Measurements from ENCODE around the gene STARD3NL. TPM values are rescaled to one million over a fixed set of nuclear protein-coding genes. Genes with fewer than 3 reads are reported as not detected.

Gene STARD3NL
- total RNA-seq, 2 donors from 2014 or later = 48.6 to 58.3 TPM

- no peak overlapping the region for H3K27ac Mint-ChIP-seq
- Histone ChIP-seq H3K4me3 (ENCODE audit: low read length) (no peak overlapping the region), H3K27ac (ENCODE audit: low read depth, low read length) (no peak overlapping the region), H3K4me1 (ENCODE audit: control insufficient read depth, insufficient read depth, low read length) (peaks cover 16% of the 10 kb centered on the region), H3K9me3 (ENCODE audit: control insufficient read depth, low read length) (no peaks in the 10 kb centered on the region), H3K9ac (ENCODE audit: extremely low read depth, low read length, poor library complexity, severe bottlenecking) (no peak overlapping the region), H3K36me3 (ENCODE audit: control insufficient read depth, insufficient read depth, low read length) (peaks cover 6% of the 10 kb centered on the region), H3K27me3 (ENCODE audit: control insufficient read depth, insufficient read depth, low read length, poor library complexity, severe bottlenecking) (no peaks in the 10 kb centered on the region)
- H3K36me3 Mint-ChIP-seq (ENCODE audit: low read depth) = peaks cover 8% of the 10 kb centered on the region
- DNase-seq = no peak
- H3K4me1 Mint-ChIP-seq = peaks cover 32% of the 10 kb centered on the region
- 91% methylated on average over 1 of the region's 1 CpG; no CpG with 5 or more reads in 1 of the 2 experiments for WGBS, 2 experiments (ENCODE audit: insufficient coverage in 1 of 2, insufficient read length in 1 of 2)
- no peaks in the 10 kb centered on the region for H3K27me3 Mint-ChIP-seq (ENCODE audit: insufficient read depth)
- no peak overlapping the region for H3K4me3 Mint-ChIP-seq
- no peaks in the 10 kb centered on the region for H3K9me3 Mint-ChIP-seq
- no peak for TF ChIP-seq CTCF (conservative IDR thresholded peaks at IDR 0.05)
Measured at GRCh38 chr7:38181111-38181510, 3.1 kb downstream of the STARD3NL start.

- H3K27ac ChIP-seq (ENCODE audit: low read depth, low read length) = no peak overlapping the region
- 86 to 96% methylated on average over 1 of the region's 1 CpG for WGBS, 2 experiments (ENCODE audit: insufficient coverage in 1 of 2, insufficient read length in 1 of 2)
- peaks cover 6% of the 10 kb centered on the region for H3K36me3 ChIP-seq (ENCODE audit: control insufficient read depth, insufficient read depth, low read length)
- Mint-ChIP-seq H3K36me3 (ENCODE audit: low read depth) (peaks cover 8% of the 10 kb centered on the region), H3K9me3 (no peaks in the 10 kb centered on the region), H3K4me1 (peaks cover 34% of the 10 kb centered on the region), H3K4me3 (no peak overlapping the region), H3K27ac (no peak overlapping the region), H3K27me3 (ENCODE audit: insufficient read depth) (no peaks in the 10 kb centered on the region)
- H3K9me3 ChIP-seq (ENCODE audit: control insufficient read depth, low read length) = no peaks in the 10 kb centered on the region
- no peak for TF ChIP-seq CTCF (conservative IDR thresholded peaks at IDR 0.05)
- H3K9ac ChIP-seq (ENCODE audit: extremely low read depth, low read length, poor library complexity, severe bottlenecking) = no peak overlapping the region
- H3K4me3 ChIP-seq (ENCODE audit: low read length) = no peak overlapping the region
- no peaks in the 10 kb centered on the region for H3K27me3 ChIP-seq (ENCODE audit: control insufficient read depth, insufficient read depth, low read length, poor library complexity, severe bottlenecking)
- DNase-seq = no peak
- peaks cover 16% of the 10 kb centered on the region for H3K4me1 ChIP-seq (ENCODE audit: control insufficient read depth, insufficient read depth, low read length)
Measured at GRCh38 chr7:38182450-38182849, 4.4 kb downstream of the STARD3NL start.

GRCh38 chr7:38185395-38186307 lies 7.6 kb downstream of the STARD3NL start:
- DNase-seq = no peak
- Mint-ChIP-seq H3K36me3 (ENCODE audit: low read depth) (peaks cover 8% of the 10 kb centered on the region), H3K4me1 (peaks cover 24% of the 10 kb centered on the region), H3K9me3 (no peaks in the 10 kb centered on the region), H3K27me3 (ENCODE audit: insufficient read depth) (no peaks in the 10 kb centered on the region), H3K27ac (no peak overlapping the region), H3K4me3 (no peak overlapping the region)
- H3K9ac ChIP-seq (ENCODE audit: extremely low read depth, low read length, poor library complexity, severe bottlenecking) = no peak overlapping the region
- peaks cover 13% of the 10 kb centered on the region for H3K4me1 ChIP-seq (ENCODE audit: control insufficient read depth, insufficient read depth, low read length)
- H3K9me3 ChIP-seq (ENCODE audit: control insufficient read depth, low read length) = no peaks in the 10 kb centered on the region
- H3K4me3 ChIP-seq (ENCODE audit: low read length) = peak overlapping the region; percentile 44
- TF ChIP-seq CTCF (conservative IDR thresholded peaks at IDR 0.05) = no peak
- WGBS, 2 experiments (ENCODE audit: insufficient coverage in 1 of 2, insufficient read length in 1 of 2) = 91 to 100% methylated on average over 5 to 6 of the region's 6 CpGs
- H3K27me3 ChIP-seq (ENCODE audit: control insufficient read depth, insufficient read depth, low read length, poor library complexity, severe bottlenecking) = no peaks in the 10 kb centered on the region
- peaks cover 6% of the 10 kb centered on the region for H3K36me3 ChIP-seq (ENCODE audit: control insufficient read depth, insufficient read depth, low read length)
- H3K27ac ChIP-seq (ENCODE audit: low read depth, low read length) = no peak overlapping the region
